Stomach (tissue), 4 donors: ENCODE measurements around the gene MIA3.

Experiments used
- CTCF ChIP-seq, 7 experiments: fragments of 450-650 bp in 4 of 7; fragments of 200-600 bp in 3 of 7; sonication (generic) in 3 of 7; IDR thresholded peaks; one replicate each; pipeline ENCODE4 v1.5.1; 2016 to 2019; ENCODE audit warnings: antibody characterized with exemption in 7 of 7, control low read depth in 2 of 7, mild to moderate bottlenecking in 1 of 7
- POLR2AphosphoS5 ChIP-seq, 3 donors: sonication (generic); formaldehyde crosslinking; IDR thresholded peaks; one replicate each; pipeline ENCODE4 v1.6.1; 2016; ENCODE audit warnings: antibody characterized with exemption in 3 of 3

- TF ChIP-seq CTCF (IDR thresholded peaks at IDR 0.05) (peak in 5 of 7 experiments; percentile 72 to 93 (median 85)), POLR2AphosphoS5 (IDR thresholded peaks at IDR 0.05) (peak in 1 of 3 donors; percentile 41)
Measured at GRCh38 chr1:222634180-222635013, 16.5 kb downstream of the MIA3 start.
